ENCODE data around the gene STOX2. TPM values are rescaled to one million over a fixed set of nuclear protein-coding genes. Genes with fewer than 3 reads are reported as not detected.

Gene STOX2
- total RNA-seq, 1 donor from 2014 or later = 42.3 TPM

GRCh38 chr4:183889190-183889589 is 15.9 kb upstream of the STOX2 start:
- no peak for DNase-seq

DNA sequence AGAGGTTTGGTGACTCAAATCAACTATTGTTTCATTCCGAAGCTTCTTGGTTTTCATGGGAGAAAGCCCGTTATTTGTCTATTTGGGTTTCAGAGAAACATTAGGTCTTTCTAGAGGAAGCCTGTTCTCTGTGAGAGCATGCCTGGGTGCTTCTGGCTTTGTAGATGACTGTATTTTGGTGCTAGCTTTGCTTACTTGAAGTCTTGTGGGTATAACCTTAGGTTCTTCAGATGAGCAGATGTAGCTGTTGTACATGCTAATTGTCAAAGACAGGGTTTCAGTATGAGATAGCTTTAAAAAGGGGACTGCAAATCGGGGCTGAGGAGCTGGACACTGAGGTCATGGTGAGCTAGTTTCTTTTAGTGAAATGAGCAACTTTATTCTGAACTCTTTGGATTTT is 7.9 kb upstream of the STOX2 start:
- no peak for DNase-seq

DNA sequence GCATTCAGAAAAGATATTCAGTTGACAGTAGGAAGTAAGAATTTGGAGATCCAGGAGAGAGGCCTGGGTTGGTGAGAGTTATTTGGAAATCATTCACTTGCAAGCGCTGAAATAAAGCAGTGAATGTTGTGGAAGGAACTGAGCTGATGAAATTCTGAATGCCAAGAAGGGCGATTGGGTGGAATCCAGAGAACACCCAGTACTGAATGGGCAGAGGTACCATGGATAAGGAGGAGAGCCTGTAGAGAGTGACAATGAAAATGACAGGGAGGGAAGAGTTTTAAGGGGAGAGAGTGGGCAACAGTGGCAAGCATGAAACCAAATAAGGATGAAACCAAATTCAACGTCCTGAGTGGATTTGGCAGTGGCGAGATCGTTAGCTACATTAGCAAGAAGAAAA is 6.7 kb upstream of the STOX2 start:
- DNase-seq = no peak

DNA sequence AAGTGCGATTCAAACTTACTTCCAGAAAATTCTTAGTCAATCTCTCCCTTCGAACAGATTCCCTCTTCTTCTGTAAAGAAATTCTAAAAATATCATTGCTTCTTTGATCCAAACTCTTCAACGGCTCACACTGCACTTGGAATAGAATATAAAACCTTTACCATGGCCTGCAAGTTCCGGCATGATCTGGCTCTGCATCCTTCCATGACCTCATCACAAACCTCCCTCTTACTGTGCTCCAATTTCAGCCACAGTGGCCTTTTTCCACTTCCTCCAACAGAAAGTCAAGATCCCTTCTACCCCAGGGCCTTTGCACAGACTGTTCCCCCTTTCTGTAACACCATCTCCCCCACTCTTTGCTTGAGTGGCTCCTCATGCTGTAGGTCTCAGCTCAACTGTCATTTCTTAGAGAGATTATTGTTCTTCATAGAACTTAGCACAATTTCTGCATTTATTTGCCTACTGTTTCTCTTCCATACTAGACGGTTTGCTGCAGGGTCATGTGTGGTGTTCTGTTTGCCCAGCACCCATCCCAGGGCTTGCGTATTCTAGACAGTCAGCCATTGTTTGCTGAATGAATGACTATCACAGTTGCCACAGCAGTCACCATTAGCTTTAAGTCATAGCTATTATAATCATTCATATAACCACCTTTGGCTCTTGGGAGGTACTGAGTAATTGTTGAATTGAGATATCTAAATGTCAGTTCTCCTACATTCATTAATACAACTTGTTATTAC is 1.9 kb upstream of the STOX2 start:
- DNase-seq = no peak

DNA sequence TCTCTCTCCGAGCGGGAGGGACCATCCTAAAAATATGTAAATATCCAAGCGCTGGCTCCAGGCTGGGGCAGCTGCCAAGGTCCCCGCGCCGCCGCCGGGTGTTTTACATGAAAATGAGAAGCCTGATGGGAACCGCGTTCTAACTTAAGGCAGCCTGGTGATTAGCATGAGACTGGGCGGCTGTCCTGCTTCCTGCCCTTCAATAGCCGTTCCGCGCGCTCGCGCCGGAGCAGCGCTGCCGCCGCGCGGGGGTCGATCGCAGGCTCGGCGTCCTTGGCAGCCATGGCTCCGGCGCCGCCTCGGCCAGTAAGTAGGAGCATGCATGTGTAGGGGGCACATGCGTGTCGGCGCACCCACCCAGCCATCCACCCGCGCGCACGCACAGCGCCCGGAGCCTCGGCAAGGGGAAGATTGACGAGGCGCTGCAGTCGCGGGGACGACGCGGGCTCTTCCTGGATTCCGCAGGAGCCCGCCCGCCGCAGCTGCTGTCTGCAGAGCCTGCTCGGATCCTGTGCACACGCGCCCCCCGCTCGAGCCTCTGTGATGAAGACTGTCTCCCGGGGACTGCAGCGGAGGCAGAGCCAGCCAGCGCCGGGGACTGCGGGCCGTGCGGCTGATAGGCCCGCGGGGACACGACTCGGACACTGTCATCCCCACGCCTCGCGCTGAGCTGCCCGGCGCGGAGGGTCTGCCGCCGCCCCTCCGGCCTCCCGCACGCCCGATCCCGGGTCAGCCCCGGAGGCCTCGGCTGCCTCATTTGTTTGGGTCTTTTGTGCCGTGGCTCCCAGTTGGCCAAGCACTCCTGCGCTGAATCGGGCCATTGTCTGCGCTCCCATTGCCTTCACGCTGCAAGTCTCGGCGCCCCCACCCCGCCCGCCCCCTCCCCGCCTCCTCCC is 734 bp downstream of the STOX2 start:
- DNase-seq = peak; percentile 76

GRCh38 chr4:183906489-183906738 is 1.3 kb downstream of the STOX2 start:
- DNase-seq = no peak

DNA sequence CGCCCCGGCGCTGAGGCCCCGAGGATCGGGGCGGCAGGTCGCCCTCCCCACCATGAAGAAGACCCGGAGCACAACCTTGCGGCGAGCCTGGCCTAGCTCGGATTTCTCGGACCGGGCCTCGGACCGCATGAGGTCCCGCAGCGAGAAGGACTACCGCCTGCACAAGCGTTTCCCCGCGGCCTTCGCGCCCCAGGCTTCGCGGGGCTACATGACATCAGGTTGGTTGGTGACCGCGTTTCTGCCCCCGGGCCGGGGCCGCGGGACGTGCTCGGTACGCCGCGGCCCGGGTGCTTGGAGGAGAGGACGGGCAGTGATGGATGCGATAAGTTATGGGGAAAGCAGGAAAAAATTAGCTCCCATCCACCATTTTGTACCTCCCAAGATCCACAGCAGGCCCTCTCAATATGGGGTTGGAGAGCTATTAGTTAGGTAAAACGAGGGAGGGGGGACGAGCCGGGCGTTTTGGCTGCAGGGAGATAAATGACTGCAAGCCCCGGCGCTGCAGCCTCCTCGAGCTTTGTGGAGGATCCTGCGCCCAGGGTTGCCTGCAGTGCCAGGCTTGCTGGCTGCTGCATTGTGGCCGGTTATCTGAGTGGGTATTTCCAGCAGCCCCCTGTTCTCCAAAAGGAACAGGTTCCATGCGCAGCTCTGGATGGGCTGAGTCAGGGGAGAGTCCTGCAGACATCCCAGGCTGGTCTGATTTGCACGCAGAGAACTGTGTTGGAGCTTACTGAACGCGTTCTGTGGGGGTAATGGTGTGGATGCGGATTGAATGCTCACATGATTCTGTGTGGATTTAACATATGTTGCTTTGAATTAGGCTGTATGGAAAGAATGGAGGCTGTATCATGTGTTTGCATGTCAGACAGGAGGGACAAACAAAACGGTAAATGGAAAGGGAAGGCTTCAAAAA is 1.9 kb downstream of the STOX2 start:
- peak; percentile 17 for DNase-seq

- DNase-seq = no peak
These were observed 3.0 kb downstream of the STOX2 start for GRCh38 chr4:183907871-183908683.

DNA sequence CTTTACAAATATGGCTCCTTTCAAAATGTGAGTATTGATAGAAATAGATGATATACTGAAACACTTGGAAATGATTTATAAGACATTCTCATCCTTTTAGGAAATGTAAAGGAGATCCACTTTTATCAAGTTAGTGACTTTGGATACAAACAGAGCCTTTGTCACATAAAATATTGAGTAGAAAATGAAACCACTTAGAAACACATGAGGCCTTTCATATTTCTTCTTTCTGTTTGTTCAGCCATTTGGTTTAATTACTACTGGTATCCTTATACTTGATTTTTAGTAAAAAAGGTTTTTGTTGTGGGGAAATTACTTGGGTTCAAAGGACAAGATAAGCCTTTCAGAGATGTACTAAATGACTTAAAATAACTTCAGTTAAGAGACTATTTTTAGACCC is 4.1 kb downstream of the STOX2 start:
- no peak for DNase-seq

GRCh38 chr4:183909801-183910200 is 4.7 kb downstream of the STOX2 start:
- DNase-seq = no peak

- DNase-seq = no peak
These were observed 7.5 kb downstream of the STOX2 start for GRCh38 chr4:183912585-183912984.

DNA sequence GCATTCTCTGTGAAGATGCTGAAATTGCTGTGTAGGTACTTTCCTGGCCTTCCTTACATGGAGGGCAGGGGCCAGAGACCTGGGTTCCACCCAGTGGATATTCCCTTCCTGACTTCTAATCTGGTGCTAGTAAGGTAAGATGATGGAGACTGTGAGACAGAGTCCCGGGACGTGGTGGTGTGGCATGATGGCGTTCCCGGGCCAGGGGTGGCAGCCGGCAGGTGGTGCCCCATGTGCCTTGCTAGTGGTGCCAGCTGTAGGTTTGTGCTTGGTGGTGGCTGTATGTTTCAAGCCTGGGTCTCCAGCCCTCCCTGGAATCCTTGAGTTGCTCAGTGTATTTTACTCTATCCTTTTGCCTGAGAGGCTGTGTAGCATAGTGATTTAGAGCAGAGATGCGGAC is 10.9 kb downstream of the STOX2 start:
- no peak for DNase-seq

DNA sequence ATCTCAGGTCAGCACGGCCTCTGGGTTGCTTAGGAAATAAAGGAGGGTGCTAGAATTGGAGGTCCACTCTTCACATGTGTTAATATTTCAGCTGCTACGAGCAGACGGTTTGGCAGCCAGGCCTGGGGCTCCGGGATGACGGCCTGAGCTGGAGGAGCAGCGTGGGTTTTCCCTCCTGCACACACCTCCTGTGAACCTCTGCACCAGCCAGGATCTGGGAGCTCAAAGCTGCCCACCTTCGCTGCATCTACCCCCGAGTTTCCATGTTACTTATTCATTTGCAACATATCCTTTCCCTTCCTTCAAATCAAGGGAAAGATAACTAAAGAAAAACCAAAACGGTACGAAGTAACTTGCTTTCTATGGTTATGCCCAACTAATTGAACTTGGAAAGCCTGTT is 13.6 kb downstream of the STOX2 start:
- DNase-seq = no peak

DNA sequence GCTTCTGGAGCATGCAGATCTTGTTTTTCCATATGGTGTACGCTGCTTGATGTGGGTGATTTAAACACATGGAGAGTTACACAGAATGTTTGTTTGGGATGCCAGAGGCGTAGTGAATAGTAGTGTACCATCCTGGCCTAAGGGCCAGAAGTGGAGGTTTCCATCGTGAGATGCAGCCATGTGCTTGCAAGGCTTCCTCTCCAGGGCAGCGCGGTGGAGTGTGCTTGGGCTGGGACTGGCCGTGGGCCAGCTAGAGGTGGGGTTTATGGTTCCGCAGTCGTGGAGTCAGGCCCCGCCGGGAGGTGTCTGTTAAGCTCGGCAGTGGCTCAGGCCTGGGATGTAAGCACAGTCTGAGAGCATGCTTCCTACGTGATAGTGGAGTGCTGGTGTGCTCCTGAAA is 14.0 kb downstream of the STOX2 start:
- DNase-seq = no peak

GRCh38 chr4:183920512-183920911 is 15.4 kb downstream of the STOX2 start:
- no peak for DNase-seq

- DNase-seq = no peak
These were observed 16.2 kb downstream of the STOX2 start for GRCh38 chr4:183921335-183921734.

GRCh38 chr4:183924362-183925044 is 19.4 kb downstream of the STOX2 start:
- no peak for DNase-seq

DNA sequence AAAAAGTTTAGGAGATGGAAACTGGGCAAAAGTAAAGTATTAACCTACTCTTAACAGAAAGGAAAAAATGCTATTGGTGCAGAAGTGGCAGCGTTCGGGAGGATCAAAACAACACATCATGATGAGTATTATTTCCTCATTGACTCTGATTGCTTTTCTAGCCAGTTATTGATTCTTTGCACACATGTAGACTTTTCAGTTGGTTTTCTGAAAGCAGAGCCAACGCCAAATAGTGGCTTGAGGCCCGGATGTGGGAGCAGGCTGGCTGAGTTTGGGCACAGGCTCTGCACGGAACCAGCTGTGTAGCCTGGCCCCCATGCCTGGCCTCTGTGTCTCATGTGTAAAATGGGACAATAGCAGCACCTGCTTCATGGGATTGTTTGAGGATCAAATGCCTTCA is 21.8 kb downstream of the STOX2 start:
- no peak for DNase-seq

DNA sequence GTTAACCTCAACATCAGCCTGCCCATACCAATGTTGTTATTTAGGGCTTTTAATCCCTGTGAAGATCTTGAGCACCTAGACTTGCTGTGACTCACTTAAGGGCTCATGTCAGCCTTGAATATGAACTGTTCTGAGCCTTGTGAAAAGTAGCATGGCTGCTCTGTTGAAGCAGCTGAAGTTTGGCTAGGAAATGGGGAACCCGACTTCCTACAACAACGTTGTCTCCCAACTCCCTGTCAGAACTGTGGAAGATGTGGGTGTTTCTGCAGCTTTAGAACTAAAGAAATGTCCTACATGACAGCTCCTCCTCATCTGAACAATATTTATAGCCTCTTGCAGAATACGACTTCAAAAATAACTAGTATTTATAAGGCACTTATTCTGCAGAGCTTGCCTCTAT is 27.5 kb downstream of the STOX2 start:
- no peak for DNase-seq

GRCh38 chr4:183934761-183935160 is 29.7 kb downstream of the STOX2 start:
- DNase-seq = no peak

DNA sequence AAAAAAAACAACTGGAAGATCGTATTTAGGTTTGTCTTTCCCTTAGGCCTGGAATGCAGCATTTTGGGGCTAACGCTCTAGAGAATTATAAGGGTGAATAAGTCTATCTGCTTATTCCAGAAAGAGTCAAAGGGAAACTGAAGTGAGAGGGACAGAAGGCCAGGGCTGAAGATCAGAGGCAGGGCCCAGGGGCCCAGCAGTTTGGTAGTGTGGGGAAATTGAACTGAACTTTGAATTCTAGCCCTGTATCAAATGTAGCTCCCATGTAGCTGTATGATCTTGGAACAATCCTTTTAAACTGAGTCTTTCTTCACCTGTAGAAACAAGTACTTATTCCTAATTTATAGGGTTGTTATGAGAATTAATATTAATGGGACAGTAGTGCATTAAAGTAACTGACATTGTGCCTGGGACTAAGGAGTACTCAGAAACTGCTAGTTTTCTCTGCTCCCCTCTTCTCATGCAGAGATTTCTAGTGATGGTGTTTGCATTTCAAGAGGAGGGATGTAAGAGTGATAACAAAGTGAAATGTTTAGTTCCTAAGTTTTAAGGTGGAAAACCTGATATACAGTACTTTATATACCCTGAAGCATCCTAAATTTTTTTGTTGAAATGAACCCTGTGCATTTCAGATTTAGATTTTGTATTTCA is 30.4 kb downstream of the STOX2 start:
- no peak for DNase-seq
